H1 (cell line): Measurements from ENCODE around the gene AIFM2. TPM values are rescaled to one million over a fixed set of nuclear protein-coding genes. Genes with fewer than 3 reads are reported as not detected.

Experiments used
- ASH2L ChIP-seq: fragments of 200-600, 300-600 bp; sonication (generic); IDR thresholded peaks from one replicate; pipeline ENCODE4 v1.7.1; 2017; ENCODE audit warnings: low read length
- BACH1 ChIP-seq: IDR thresholded peaks from 2 replicates; pipeline ENCODE4 v1.6.1; 2012; ENCODE audit warnings: low read length, improper control_type of control experiment
- CBX8 ChIP-seq: fragments of 300-800, 300-1000 bp; sonication (generic); IDR thresholded peaks from 2 replicates; pipeline ENCODE4 v1.7.1; 2016; ENCODE audit warnings: low read depth, low read length, borderline replicate concordance
- CHD2 ChIP-seq: IDR thresholded peaks from 2 replicates; pipeline ENCODE4 v1.6.1; 2012; ENCODE audit warnings: low read length, improper control_type of control experiment
- EGR1 ChIP-seq: IDR thresholded peaks from 2 replicates; pipeline ENCODE4 v1.6.1; 2011; ENCODE audit warnings: low read depth, low read length, borderline replicate concordance
- EP300 ChIP-seq, 2 experiments: IDR thresholded peaks; 1 replicate in 1 of 2; 2 replicates in 1 of 2; pipeline ENCODE4 v1.6.1; 2011 to 2012; ENCODE audit warnings: low read depth in 2 of 2, low read length in 2 of 2, mild to moderate bottlenecking in 2 of 2, borderline replicate concordance in 1 of 2, inconsistent platforms in 1 of 2, moderate library complexity in 1 of 2
- KDM4A ChIP-seq: IDR thresholded peaks from one replicate; pipeline ENCODE4 v1.7.1; 2012; ENCODE audit warnings: low read depth, mild to moderate bottlenecking, moderate library complexity, low read length, inconsistent platforms; ENCODE audit not compliant: severe bottlenecking
- MAFK ChIP-seq: IDR thresholded peaks from 2 replicates; pipeline ENCODE4 v1.6.1; 2012; ENCODE audit warnings: low read depth, mild to moderate bottlenecking, improper control_type of control experiment, low read length
- NANOG ChIP-seq: IDR thresholded peaks from 2 replicates; pipeline ENCODE4 v1.6.1; 2011; ENCODE audit warnings: low read length, low read depth, mild to moderate bottlenecking, inconsistent platforms; ENCODE audit not compliant: insufficient read depth, poor library complexity, severe bottlenecking
- NRF1 ChIP-seq: IDR thresholded peaks from 2 replicates; pipeline ENCODE4 v1.6.1; 2011; ENCODE audit warnings: mild to moderate bottlenecking, low read depth, low read length, improper control_type of control experiment
- PHF8 ChIP-seq: fragments of 200-600 bp; sonication (generic); conservative IDR thresholded peaks from 2 replicates; pipeline ENCODE4 v1.7.1; 2012; ENCODE audit warnings: low read depth, mild to moderate bottlenecking, inconsistent platforms, low read length, moderate library complexity
- POLR2A ChIP-seq, 2 experiments: IDR thresholded peaks; 1 replicate in 1 of 2; 2 replicates in 1 of 2; pipeline ENCODE4 v1.6.1; 2011; ENCODE audit warnings: low read depth in 2 of 2, low read length in 2 of 2, mild to moderate bottlenecking in 2 of 2; ENCODE audit errors: control extremely low read depth in 1 of 2
- POLR2AphosphoS5 ChIP-seq: IDR thresholded peaks from 2 replicates; pipeline ENCODE4 v1.6.1; 2011; ENCODE audit warnings: low read depth, low read length
- SIN3A ChIP-seq, 2 experiments: IDR thresholded peaks in 1 of 2; conservative IDR thresholded peaks in 1 of 2; 2 replicates each; pipeline ENCODE4 v1.6.1; 2011 to 2012; ENCODE audit warnings: low read length in 2 of 2, improper control_type of control experiment in 1 of 2, low read depth in 1 of 2, mild to moderate bottlenecking in 1 of 2
- SUZ12 ChIP-seq: fragments of 200-600 bp; sonication (generic); IDR thresholded peaks from 2 replicates; pipeline ENCODE4 v1.6.1; 2012; ENCODE audit warnings: mild to moderate bottlenecking, inconsistent platforms, low read length, moderate library complexity, mixed read lengths
- TAF1 ChIP-seq: IDR thresholded peaks from 2 replicates; pipeline ENCODE4 v1.6.1; 2011; ENCODE audit warnings: mild to moderate bottlenecking, low read depth, low read length
- TBP ChIP-seq: IDR thresholded peaks from 2 replicates; pipeline ENCODE4 v1.6.1; 2011; ENCODE audit warnings: low read depth, low read length, improper control_type of control experiment
- ZNF274 ChIP-seq: IDR thresholded peaks from 2 replicates; pipeline ENCODE4 v1.7.0; 2012; ENCODE audit warnings: low read length, borderline replicate concordance; ENCODE audit errors: extremely low read depth
- polyA plus RNA-seq, 7 experiments: library from polyadenylated mRNA; depleted of rRNA in 3 of 7; stranded (reverse) in 5 of 7; unstranded in 2 of 7; fragments of >200 nt in 5 of 7; fragments of 200-250 nt in 2 of 7; gene quantifications; 1 replicate in 5 of 7; 2 replicates in 1 of 7; 4 replicates in 1 of 7; pipeline versions ENCODE4 v1.2.1 to v1.2.3, GENCODE V29; 2011 to 2013; ENCODE audit warnings: missing spikeins in 2 of 7, mixed read lengths in 2 of 7
- total RNA-seq: library from RNA; stranded (reverse); fragmentation: NEBNext Ultra II Directional; extraction: Animal tissue kit (Norgen Biotek cat#: 25700); gene quantifications from 2 replicates; pipeline ENCODE4 v1.2.1, GENCODE V29; 2021
- TF ChIP-seq, protein P1 (sequence below), 3 experiments: IDR thresholded peaks; 1 replicate in 2 of 3; 2 replicates in 1 of 3; pipeline versions ENCODE4 v1.5.1 to v1.6.1; 2011; ENCODE audit warnings: low read length in 3 of 3, mild to moderate bottlenecking in 3 of 3, inconsistent platforms in 2 of 3, low read depth in 1 of 3, moderate library complexity in 1 of 3; ENCODE audit not compliant: insufficient read depth in 1 of 3; ENCODE audit errors: control extremely low read depth in 1 of 3
- TF ChIP-seq, protein P2 (sequence below): IDR thresholded peaks from 2 replicates; pipeline ENCODE4 v1.6.1; 2012; ENCODE audit warnings: inconsistent platforms

The AIFM2 gene
- total and polyA plus RNA-seq, 2 of the 8 experiments (the other 6 are each of a cell fraction or from before 2014, with no cell fraction given), result 4.0 TPM

DNA sequence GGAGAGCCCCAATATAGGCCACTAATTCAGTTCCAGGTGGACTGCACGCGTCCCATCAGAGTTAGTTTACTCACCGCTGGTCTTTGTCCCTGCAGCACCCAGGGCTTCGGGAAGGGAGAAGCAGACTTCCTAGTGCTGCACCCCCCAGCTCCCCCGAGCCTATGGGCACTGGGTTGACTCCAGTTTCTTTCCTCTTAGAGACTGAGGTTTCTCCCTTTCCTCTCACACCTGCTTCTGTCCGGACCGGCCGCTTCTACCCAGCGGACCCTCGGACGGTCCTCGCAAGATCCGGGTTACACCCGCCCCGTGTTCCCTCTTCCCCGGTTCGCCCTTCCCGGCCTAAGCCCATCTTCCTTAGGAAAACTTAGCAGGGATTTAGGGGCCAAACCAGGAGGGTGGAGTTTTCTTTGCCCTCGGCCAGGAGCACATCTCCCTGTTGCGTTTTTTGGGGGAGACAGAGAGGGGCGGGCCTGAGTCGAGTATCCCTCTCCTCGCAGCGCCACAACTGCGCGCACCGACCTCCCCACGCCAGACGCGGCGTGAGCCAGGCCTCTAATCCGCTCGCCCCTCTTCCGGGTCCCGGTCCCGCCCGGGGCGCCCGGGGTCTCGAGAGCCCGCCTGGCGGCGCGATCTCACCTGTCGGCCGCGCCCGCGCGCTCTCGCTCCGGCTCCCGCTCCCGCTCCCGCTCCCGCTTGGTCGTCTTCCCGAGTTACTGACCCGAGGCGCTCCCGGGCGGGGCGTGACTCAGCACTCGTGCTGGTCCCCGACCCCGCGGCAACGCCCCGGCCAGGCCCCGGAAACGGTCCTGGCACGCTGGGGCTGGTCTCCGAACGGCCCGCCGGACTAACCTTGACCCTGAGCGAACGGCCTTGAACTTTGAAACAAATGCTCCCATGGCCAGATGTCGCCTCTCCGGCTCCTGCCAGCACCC, at the start of gene AIFM2 (continued):
- TF ChIP-seq, protein P1, sequence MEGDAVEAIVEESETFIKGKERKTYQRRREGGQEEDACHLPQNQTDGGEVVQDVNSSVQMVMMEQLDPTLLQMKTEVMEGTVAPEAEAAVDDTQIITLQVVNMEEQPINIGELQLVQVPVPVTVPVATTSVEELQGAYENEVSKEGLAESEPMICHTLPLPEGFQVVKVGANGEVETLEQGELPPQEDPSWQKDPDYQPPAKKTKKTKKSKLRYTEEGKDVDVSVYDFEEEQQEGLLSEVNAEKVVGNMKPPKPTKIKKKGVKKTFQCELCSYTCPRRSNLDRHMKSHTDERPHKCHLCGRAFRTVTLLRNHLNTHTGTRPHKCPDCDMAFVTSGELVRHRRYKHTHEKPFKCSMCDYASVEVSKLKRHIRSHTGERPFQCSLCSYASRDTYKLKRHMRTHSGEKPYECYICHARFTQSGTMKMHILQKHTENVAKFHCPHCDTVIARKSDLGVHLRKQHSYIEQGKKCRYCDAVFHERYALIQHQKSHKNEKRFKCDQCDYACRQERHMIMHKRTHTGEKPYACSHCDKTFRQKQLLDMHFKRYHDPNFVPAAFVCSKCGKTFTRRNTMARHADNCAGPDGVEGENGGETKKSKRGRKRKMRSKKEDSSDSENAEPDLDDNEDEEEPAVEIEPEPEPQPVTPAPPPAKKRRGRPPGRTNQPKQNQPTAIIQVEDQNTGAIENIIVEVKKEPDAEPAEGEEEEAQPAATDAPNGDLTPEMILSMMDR (IDR thresholded peaks at IDR 0.05; ENCODE audit: control extremely low read depth in 1 of 3, insufficient read depth in 1 of 3, low read depth in 1 of 3, low read length in 3 of 3), result peak in 1 of 3 experiments; percentile 9; a peak in 1 of 4 replicates
- TF ChIP-seq BACH1, result peak; percentile 87
- no peak for TF ChIP-seq CBX8
- no peak for TF ChIP-seq EGR1
- peak in 1 of 2 experiments; percentile 23; a peak in 1 of 3 replicates for TF ChIP-seq POLR2A (IDR thresholded peaks at IDR 0.05; ENCODE audit: control extremely low read depth in 1 of 2, low read depth in 2 of 2, low read length in 2 of 2)
- peak; percentile 52; the same call in 1 of the 2 replicates for TF ChIP-seq CHD2
- TF ChIP-seq TBP, result 0 out of 2 replicates have a peak, but pooled peaks have one; percentile 25
- peak; percentile 73 for TF ChIP-seq ASH2L
- peak; percentile 67; the same call in 1 of the 2 replicates for TF ChIP-seq MAFK
- TF ChIP-seq NANOG, result no peak
- peak; percentile 45 for TF ChIP-seq SUZ12
- TF ChIP-seq TAF1, result 0 out of 2 replicates have a peak, but pooled peaks have one; percentile 44
- peak in 1 of 2 experiments; percentile 62; a peak in 1 of 3 replicates for TF ChIP-seq EP300 (IDR thresholded peaks at IDR 0.05; ENCODE audit: borderline replicate concordance in 1 of 2, low read depth in 2 of 2, low read length in 2 of 2)
- peak; percentile 60 for TF ChIP-seq PHF8
- TF ChIP-seq POLR2AphosphoS5, result no peak; the same call in 1 of the 2 replicates
- no peak for TF ChIP-seq NRF1
- TF ChIP-seq KDM4A, result peak; percentile 84
- TF ChIP-seq ZNF274, result no peak
- TF ChIP-seq, protein P2, sequence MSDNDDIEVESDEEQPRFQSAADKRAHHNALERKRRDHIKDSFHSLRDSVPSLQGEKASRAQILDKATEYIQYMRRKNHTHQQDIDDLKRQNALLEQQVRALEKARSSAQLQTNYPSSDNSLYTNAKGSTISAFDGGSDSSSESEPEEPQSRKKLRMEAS, result peak; percentile 60
- 0 out of 4 replicates have a peak, but pooled peaks of 1 of the 2 experiments have one; percentile 46 for TF ChIP-seq SIN3A (conservative IDR thresholded peaks at IDR 0.05 in 1 of 2, IDR thresholded peaks at IDR 0.05 in 1 of 2; ENCODE audit: low read depth in 1 of 2, low read length in 2 of 2)
